Measurements from ENCODE around the gene LHX5. TPM values are rescaled to one million over a fixed set of nuclear protein-coding genes. Genes with fewer than 3 reads are reported as not detected.

Gene LHX5
- total RNA-seq, 1 donor from 2014 or later: not detected

DNA sequence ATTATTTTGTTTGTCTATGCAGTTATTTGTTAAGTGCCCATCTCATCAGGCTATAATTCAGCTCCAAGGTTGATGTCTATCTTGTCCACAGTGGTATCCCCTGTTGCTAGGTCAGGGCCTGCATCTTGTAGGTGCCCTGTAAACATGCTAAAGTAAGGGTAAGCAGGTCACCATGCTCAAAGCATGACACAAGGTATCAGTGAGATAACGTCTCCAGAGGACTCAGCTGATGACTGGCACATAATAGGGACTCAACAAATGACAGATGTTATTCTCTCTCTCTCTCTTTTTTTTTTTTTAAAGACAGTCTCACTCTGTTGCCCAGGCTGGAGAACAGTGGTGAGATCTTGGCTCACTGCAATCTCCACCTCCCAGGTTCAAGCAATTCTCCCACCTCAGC, 47.2 kb downstream of the LHX5 start:
- TF ChIP-seq, protein P1, sequence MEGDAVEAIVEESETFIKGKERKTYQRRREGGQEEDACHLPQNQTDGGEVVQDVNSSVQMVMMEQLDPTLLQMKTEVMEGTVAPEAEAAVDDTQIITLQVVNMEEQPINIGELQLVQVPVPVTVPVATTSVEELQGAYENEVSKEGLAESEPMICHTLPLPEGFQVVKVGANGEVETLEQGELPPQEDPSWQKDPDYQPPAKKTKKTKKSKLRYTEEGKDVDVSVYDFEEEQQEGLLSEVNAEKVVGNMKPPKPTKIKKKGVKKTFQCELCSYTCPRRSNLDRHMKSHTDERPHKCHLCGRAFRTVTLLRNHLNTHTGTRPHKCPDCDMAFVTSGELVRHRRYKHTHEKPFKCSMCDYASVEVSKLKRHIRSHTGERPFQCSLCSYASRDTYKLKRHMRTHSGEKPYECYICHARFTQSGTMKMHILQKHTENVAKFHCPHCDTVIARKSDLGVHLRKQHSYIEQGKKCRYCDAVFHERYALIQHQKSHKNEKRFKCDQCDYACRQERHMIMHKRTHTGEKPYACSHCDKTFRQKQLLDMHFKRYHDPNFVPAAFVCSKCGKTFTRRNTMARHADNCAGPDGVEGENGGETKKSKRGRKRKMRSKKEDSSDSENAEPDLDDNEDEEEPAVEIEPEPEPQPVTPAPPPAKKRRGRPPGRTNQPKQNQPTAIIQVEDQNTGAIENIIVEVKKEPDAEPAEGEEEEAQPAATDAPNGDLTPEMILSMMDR (IDR thresholded peaks at IDR 0.05): no peak
- ATAC-seq (no peak), DNase-seq (no peak)
- Histone ChIP-seq H3K36me3 (no peaks in the 10 kb centered on the region), H3K27me3 (no peaks in the 10 kb centered on the region), H3K4me1 (peaks cover 15% of the 10 kb centered on the region), H3K27ac (no peak overlapping the region), H3K4me3 (no peak overlapping the region), H3K9me3 (no peaks in the 10 kb centered on the region)
- intact Hi-C loops (cut with DNase I): loop anchor here (10.0 kb wide), 1 partner anchor 230 kb away; no protein-coding TSS in a partner anchor

- H3K4me1 ChIP-seq: peaks cover 26% of the 10 kb centered on the region
- H3K9me3 ChIP-seq: no peaks in the 10 kb centered on the region
- ATAC-seq (no peak), DNase-seq (no peak)
- peak overlapping the region; percentile 59 for H3K4me3 ChIP-seq
- no peaks in the 10 kb centered on the region for H3K27me3 ChIP-seq
- H3K36me3 ChIP-seq: no peaks in the 10 kb centered on the region
- TF ChIP-seq, protein P1 (IDR thresholded peaks at IDR 0.05): no peak
- H3K27ac ChIP-seq: peak overlapping the region; percentile 77
- intact Hi-C loops (cut with DNase I): loop anchor here (10.0 kb wide), 1 partner anchor 228 kb away; no protein-coding TSS in a partner anchor
These were observed 48.6 kb downstream of the LHX5 start for GRCh38 chr12:113422886-113423669.

GRCh38 chr12:113422030-113422885, 49.4 kb downstream of the LHX5 start, which contains the start of gene SDSL:
Gene SDSL, plus strand, starts transcription at chr12:113422380. Its CDS starts 5,603 bp downstream, at chr12:113427983.
- peak; percentile 94 for ATAC-seq
- intact Hi-C loops (cut with DNase I): loop anchor here (10.0 kb wide), 1 partner anchor 227 kb away; no protein-coding TSS in a partner anchor

DNA sequence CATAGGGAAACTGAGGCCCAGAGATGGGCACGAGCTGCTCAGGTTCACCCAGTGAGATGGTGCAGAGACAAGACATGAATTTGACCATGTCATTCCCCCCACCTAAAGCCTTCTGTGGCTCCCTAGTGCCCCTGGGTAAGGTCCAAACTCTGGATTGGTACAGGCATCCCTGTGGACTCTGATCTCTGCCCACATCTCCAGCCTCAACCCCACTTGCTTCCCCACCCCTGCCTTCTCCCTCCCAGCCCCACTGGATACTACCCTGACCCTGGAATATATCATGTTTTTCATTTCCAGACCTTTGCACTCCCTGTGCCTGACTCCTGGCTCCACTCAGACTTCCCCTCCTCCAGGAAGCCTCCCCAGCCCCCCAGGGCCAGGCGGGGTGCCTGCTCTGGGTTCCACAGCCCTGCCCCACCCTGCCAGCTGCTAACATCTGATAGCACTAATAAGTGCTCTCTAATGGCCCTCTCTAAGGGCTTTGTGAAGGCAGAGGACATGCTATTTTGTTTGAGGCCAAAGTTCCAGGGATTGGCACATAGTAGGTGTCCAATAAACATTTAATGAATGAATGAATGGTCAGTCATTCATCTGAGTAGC, 50.6 kb downstream of the LHX5 start:
- Histone ChIP-seq H3K4me3 (no peak overlapping the region), H3K4me1 (peaks cover 28% of the 10 kb centered on the region), H3K27me3 (no peaks in the 10 kb centered on the region), H3K27ac (no peak overlapping the region), H3K9me3 (no peaks in the 10 kb centered on the region), H3K36me3 (no peaks in the 10 kb centered on the region)
- ATAC-seq: no peak
- intact Hi-C loops (cut with DNase I): loop anchor here (10.0 kb wide), 1 partner anchor 226 kb away; no protein-coding TSS in a partner anchor
- TF ChIP-seq, protein P1 (IDR thresholded peaks at IDR 0.05): no peak
- no peak for DNase-seq

More at GRCh38 chr12:113422030-113422885, 49.4 kb downstream of the LHX5 start, which contains the start of gene SDSL:
- peak; percentile 88 for DNase-seq
- Histone ChIP-seq H3K27me3 (no peaks in the 10 kb centered on the region), H3K36me3 (no peaks in the 10 kb centered on the region), H3K4me3 (peak within 1 kb of the TSS; percentile 59), H3K4me1 (peaks cover 28% of the 10 kb centered on the region), H3K27ac (peak within 1 kb of the TSS; percentile 77), H3K9me3 (no peaks in the 10 kb centered on the region)
- TF ChIP-seq, protein P1 (IDR thresholded peaks at IDR 0.05): no peak

DNA sequence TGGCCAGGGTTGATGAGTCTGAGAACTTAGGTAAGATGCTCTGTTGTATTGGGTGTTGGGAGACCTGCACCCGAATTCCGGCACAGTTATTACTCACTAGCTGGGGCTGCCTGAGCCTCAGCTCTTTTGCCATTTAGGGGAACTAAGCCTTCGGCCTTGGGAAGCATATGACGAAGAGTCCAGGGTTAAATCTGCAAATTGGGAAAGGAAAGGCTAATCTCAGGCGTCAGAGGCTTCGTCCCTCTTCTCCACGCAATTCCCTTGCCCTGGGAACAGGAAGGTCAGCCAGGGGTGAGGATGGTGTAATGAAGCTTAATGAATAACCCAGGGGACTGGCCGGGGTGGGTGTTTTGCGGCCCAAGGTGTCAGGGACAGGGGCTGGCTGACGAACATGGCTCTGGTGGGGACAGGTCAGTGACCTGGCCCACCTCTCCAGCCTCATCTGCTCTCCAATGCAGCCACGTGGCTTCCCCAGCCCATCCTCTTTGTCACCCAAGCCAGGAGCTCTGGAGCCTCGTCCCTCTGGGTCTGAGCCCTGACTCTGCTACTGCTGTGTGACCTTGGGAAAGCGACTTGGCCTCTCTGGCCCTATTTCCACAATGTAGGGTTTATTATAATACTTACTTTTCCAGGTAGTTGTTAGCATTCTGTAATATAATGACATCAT, 53.3 kb downstream of the LHX5 start:
- TF ChIP-seq, protein P1 (IDR thresholded peaks at IDR 0.05): no peak
- intact Hi-C loops (cut with DNase I): no loop called here
- DNase-seq: peak; percentile 72
- peaks cover 24% of the 10 kb centered on the region for H3K4me1 ChIP-seq
- H3K36me3 ChIP-seq: no peaks in the 10 kb centered on the region
- no peak overlapping the region for H3K27ac ChIP-seq
- H3K4me3 ChIP-seq: no peak overlapping the region
- ATAC-seq: peak; percentile 31
- H3K27me3 ChIP-seq: no peaks in the 10 kb centered on the region
- no peaks in the 10 kb centered on the region for H3K9me3 ChIP-seq
